GM12875 (cell line): ENCODE measurements around the gene RPL22L1.
A peak's percentile ranks its signal among the peaks of the same experiment; 100 is the strongest.

ENCODE experiments used
- H3K4me3 ChIP-seq: one replicate; pipeline ENCODE4 v1.5.1; 2011; ENCODE audit warnings: low read depth, low read length, control low read depth
- TF ChIP-seq, protein P1 (sequence below): IDR thresholded peaks from 2 replicates; pipeline ENCODE4 v1.5.1; 2011; ENCODE audit warnings: low read depth, mild to moderate bottlenecking, control low read depth, inconsistent platforms, low read length, moderate library complexity, borderline replicate concordance; ENCODE audit not compliant: insufficient read depth

RPL22L1 gene

DNA sequence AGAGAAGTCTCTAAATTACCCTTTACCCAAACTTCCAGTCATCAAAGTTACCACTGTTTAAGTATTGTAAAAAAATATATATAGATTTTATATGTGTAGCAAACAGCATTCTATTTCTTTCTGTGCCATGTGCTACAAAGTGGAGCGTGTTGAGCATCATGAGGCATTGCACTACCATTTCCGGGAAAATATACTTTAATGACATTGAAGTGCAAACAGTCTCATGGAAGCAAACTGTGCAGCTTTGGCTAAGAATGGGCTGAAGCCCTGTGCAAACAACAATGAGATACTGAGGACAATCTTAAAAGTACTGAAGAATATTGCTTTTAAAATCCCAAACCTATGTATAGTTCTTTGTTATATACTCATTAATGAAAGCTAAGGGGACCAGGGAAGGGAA is 6.5 kb upstream of the RPL22L1 start:
- TF ChIP-seq, protein P1, sequence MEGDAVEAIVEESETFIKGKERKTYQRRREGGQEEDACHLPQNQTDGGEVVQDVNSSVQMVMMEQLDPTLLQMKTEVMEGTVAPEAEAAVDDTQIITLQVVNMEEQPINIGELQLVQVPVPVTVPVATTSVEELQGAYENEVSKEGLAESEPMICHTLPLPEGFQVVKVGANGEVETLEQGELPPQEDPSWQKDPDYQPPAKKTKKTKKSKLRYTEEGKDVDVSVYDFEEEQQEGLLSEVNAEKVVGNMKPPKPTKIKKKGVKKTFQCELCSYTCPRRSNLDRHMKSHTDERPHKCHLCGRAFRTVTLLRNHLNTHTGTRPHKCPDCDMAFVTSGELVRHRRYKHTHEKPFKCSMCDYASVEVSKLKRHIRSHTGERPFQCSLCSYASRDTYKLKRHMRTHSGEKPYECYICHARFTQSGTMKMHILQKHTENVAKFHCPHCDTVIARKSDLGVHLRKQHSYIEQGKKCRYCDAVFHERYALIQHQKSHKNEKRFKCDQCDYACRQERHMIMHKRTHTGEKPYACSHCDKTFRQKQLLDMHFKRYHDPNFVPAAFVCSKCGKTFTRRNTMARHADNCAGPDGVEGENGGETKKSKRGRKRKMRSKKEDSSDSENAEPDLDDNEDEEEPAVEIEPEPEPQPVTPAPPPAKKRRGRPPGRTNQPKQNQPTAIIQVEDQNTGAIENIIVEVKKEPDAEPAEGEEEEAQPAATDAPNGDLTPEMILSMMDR: no peak
- H3K4me3 ChIP-seq: no peak overlapping the region

DNA sequence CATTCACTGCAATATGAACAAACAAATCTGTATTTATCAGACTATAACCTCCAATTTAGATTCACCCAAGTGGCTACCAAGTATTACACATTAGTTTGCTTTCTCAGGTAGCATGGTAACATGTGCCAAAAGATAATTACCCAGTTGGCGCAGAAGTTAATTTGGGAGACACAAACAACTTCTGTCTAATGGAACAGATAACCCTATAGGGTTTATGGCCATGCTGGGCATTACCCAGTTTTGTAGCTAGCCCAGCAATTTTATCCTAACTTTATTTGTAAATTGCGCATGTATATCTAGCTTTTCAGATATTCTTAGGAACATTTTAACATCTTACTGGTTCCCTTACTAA is 780 bp downstream of the RPL22L1 start:
- TF ChIP-seq, protein P1: no peak
- H3K4me3 ChIP-seq: peak overlapping the region; percentile 80

DNA sequence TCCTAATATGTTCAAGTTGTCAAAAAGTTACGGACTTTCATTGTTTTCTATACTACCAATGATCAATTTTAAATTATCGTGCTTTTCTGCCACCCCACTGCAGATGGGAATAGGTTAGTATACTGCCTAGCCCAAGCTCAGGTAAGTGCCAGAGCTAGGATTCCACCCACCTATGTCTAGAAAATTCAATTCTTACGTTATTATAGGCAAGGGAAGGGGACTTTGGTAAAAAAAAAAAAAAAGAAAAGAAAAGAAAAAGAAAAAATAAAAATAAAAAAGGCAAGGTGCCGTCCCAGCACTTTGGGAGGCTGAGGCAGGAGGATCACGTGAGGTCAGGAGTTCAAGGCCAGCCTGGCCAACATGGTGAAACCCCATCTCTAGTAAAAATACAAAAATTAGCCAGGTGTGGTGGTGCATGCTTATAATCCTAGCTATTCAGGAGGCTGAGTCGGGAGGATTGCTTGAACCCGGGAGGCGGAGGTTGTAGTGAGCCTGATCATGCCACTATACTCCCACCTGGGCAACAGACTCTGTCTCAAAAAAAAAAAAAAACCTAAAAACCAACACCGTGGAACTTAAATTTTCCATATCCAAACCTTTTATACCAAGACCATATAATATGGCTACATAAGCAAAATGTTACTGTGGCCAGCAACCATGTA is 1.3 kb downstream of the RPL22L1 start:
- TF ChIP-seq, protein P1: no peak
- peak overlapping the region; percentile 80 for H3K4me3 ChIP-seq

DNA sequence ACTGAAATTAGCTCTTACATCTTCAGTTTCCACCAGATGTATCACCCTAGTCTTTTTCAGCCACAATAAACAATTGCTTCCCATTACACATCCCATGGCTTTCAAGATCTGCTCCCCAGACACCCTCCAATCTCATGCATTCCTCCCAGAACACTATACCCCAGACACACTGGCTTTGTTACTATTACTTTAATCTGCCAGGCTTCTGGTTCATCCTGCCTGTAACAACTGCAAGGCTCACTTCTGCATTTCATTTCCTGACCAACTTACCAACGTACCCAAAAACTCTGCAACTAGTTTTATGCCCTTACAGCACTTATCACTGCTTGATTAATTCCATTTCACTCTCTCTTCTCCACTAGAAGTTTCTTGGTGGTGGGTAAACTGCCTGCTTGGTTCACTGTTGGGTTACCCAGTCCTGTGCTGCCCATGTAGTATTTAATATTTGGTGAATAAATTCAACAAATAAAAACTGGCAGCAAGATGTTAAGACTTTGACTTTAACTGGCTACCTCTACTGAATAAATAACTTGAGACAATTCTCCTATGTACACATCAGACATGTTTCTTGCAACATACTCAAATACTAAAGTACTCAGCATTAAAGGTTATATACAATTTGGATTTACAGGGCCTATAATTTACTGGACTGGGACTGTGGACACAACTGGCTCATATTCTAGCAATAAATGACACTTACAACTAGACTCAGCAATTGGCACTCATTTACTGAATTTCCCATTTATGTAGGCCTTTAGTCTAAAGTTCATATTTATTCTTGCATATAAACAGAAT is 2.7 kb downstream of the RPL22L1 start:
- H3K4me3 ChIP-seq: no peak overlapping the region
- TF ChIP-seq, protein P1: no peak

DNA sequence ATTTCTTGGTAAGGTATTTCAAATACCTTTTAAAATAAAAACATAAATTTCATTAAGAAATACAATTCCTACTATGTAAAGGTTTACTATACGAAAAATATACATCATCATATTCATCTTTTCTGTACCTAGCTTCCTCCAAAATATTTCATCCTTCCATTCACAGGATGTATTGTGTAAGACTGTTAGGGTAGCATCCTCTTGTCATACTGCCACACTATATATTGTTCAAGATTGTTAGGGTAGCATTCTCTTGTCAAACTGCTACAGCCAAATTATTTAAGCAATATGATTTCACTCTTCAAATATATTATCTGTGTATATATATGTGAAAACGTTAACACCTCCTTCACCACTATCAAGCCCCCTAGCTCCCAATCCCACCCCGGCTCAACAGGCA is 3.5 kb downstream of the RPL22L1 start:
- H3K4me3 ChIP-seq: no peak overlapping the region
- TF ChIP-seq, protein P1: no peak

DNA sequence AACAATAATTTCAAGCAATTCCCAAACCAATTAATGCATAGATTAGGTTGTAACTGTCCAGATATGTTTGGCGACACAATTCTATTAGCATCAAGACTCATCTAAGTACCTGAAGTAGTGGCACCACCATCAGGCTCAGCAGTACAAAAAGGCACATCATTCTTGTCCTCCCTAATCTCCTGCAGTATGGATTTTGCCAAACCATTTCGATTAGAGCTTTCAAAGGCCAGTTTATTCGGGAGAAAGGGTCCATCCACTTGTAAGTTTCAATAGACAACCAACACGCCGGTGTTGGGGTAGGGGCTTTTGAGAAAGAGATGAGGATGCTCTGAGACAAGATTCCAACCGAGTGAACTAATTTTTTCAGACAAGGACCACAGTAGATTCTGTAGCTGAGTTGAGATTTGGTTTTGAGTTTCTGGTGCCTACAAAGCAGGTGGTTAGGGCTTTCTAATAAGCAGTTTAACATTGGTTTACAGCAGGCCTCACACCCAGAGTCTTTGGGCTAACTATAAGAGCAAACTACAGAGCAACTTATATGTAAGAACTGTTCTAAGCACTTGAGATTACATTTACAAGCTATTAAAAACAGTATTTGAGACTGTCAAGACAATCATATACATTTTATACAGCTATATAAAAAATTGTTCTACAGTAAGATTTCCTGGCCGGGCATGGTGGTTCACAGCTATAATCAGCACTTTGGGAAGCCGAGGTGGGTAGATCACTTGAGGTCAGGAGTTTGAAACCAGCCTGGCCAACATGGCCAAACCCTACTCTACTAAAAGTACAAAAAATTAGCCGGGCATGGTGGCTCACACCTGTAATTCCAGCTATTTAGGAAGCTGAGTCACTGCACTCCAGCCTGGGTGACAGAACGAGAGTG is 4.5 kb downstream of the RPL22L1 start:
- TF ChIP-seq, protein P1: no peak
- no peak overlapping the region for H3K4me3 ChIP-seq
